GM12864 (cell line): ENCODE measurements around the gene PCSK7.

ENCODE experiments used
- DNase-seq: peaks from one replicate; pipeline ENCODE4 v3.0.0-alpha.2; 2011; ENCODE audit warnings: low read depth
- H3K4me3 ChIP-seq: 2 replicates; pipeline ENCODE4 v1.5.1; 2011; ENCODE audit warnings: mild to moderate bottlenecking, low read depth, low read length, control low read depth
- CTCF ChIP-seq: IDR thresholded peaks from 2 replicates; pipeline ENCODE4 v1.5.1; 2011; ENCODE audit warnings: low read depth, mild to moderate bottlenecking, moderate library complexity, low read length, control low read depth, inconsistent platforms; ENCODE audit errors: missing control alignments

Gene PCSK7

GRCh38 chr11:117225553-117226170 is 6.2 kb downstream of the PCSK7 start:
- no peak for DNase-seq
- no peak overlapping the region for H3K4me3 ChIP-seq
- TF ChIP-seq CTCF: no peak

- H3K4me3 ChIP-seq: no peak overlapping the region
- DNase-seq: no peak
- TF ChIP-seq CTCF: no peak
These were observed 7.9 kb downstream of the PCSK7 start for GRCh38 chr11:117223741-117224689.

- TF ChIP-seq CTCF: no peak
- H3K4me3 ChIP-seq: no peak overlapping the region
- no peak for DNase-seq
These were observed 8.7 kb downstream of the PCSK7 start for GRCh38 chr11:117222991-117223740.

- H3K4me3 ChIP-seq: no peak overlapping the region
- no peak for DNase-seq
- no peak for TF ChIP-seq CTCF
These were observed 9.9 kb downstream of the PCSK7 start for GRCh38 chr11:117221775-117222517.

GRCh38 chr11:117220999-117221774 is 10.7 kb downstream of the PCSK7 start:
- H3K4me3 ChIP-seq: no peak overlapping the region
- no peak for TF ChIP-seq CTCF
- DNase-seq: no peak

GRCh38 chr11:117220568-117220967 is 11.3 kb downstream of the PCSK7 start:
- no peak for DNase-seq
- H3K4me3 ChIP-seq: no peak overlapping the region
- no peak for TF ChIP-seq CTCF
